BE2C (cell line): ENCODE results near the gene SLC18B1.

ENCODE experiments used
- DNase-seq: peaks from one replicate; pipeline ENCODE4 v3.0.0-alpha.2; 2020
- H3K27me3 ChIP-seq: fragments of 250-450 bp; sonication (Bioruptor Pico); 2 replicates; pipeline ENCODE4 v1.5.1; 2020; ENCODE audit warnings: mild to moderate bottlenecking
- H3K36me3 ChIP-seq: fragments of 250-450 bp; sonication (Bioruptor Pico); 2 replicates; pipeline ENCODE4 v1.5.1; 2020; ENCODE audit warnings: mild to moderate bottlenecking
- H3K4me1 ChIP-seq: fragments of 250-450 bp; sonication (Bioruptor Pico); 2 replicates; pipeline ENCODE4 v1.5.1; 2020
- H3K4me3 ChIP-seq: 2 replicates; pipeline ENCODE4 v1.5.1; 2011; ENCODE audit warnings: low read depth, low read length
- H3K9me3 ChIP-seq: fragments of 250-450 bp; sonication (Bioruptor Pico); 2 replicates; pipeline ENCODE4 v1.5.1; 2020
- TF ChIP-seq, protein P1 (sequence below): IDR thresholded peaks from 2 replicates; pipeline ENCODE4 v1.5.1; 2012; ENCODE audit warnings: mild to moderate bottlenecking, low read depth, low read length

The SLC18B1 gene

DNA sequence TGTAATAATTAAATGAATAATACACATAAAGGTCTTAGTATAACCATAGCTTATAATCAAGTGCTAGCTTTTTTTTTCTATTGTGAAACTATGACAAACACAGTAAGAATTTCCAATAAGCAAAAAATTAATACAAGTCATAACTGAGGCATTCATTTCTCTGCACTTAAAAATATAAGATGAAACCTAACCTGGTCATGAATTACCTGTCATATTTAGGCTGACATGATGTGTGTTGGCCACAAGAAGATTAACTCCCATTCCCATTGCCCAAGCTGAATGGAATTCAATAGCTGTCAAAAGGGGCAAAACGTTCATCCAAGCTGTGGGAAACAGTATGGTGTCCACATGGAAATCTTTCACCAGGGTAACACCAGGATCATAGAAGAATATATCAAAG lies 46.2 kb downstream of the SLC18B1 start:
- Histone ChIP-seq H3K4me1 (no peaks in the 10 kb centered on the region), H3K36me3 (no peaks in the 10 kb centered on the region), H3K27me3 (peaks cover 30% of the 10 kb centered on the region), H3K4me3 (no peak overlapping the region), H3K9me3 (no peaks in the 10 kb centered on the region)
- TF ChIP-seq, protein P1, sequence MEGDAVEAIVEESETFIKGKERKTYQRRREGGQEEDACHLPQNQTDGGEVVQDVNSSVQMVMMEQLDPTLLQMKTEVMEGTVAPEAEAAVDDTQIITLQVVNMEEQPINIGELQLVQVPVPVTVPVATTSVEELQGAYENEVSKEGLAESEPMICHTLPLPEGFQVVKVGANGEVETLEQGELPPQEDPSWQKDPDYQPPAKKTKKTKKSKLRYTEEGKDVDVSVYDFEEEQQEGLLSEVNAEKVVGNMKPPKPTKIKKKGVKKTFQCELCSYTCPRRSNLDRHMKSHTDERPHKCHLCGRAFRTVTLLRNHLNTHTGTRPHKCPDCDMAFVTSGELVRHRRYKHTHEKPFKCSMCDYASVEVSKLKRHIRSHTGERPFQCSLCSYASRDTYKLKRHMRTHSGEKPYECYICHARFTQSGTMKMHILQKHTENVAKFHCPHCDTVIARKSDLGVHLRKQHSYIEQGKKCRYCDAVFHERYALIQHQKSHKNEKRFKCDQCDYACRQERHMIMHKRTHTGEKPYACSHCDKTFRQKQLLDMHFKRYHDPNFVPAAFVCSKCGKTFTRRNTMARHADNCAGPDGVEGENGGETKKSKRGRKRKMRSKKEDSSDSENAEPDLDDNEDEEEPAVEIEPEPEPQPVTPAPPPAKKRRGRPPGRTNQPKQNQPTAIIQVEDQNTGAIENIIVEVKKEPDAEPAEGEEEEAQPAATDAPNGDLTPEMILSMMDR = no peak
- DNase-seq = no peak

DNA sequence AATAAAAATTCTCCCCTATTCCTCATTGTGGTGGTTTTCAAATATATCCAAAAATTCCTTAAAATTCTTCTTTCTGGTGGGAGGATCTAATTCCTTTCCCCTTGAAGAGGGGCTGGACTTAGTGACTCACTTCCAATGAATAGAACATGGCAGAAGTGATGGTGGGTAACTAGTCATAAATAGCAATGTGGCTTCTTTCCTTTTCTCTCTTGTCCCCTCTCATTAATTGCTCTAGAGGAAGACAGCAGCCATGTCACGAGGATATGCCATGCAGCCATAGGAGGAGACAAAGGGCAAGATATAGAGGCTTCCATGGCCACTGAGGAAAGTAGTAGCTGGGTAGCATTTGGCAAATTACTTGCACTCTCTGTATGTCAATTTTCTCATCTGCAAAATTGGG lies 46.6 kb downstream of the SLC18B1 start:
- Histone ChIP-seq H3K4me3 (no peak overlapping the region), H3K27me3 (peaks cover 30% of the 10 kb centered on the region), H3K9me3 (no peaks in the 10 kb centered on the region), H3K4me1 (no peaks in the 10 kb centered on the region), H3K36me3 (no peaks in the 10 kb centered on the region)
- no peak for DNase-seq
- TF ChIP-seq, protein P1 = no peak

DNA sequence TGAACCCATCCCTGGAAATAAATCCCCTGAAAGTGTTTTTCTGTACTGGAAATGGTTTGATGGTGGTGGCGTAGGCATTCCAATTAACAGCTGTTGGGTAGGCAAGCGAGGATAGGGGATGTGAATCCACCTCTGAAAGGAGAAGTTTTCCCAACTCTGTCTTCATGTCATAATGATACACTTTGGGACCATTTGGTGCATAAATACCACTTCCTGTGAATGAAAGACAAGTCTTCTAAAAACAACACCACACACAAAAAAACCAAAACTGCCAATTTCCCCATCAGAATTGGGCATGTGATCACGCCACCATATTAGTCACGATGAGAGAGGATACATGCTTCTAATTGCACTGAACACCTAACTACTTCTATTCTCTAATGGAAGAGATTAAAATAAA lies 47.1 kb downstream of the SLC18B1 start:
- Histone ChIP-seq H3K4me1 (no peaks in the 10 kb centered on the region), H3K27me3 (peaks cover 30% of the 10 kb centered on the region), H3K9me3 (no peaks in the 10 kb centered on the region), H3K36me3 (no peaks in the 10 kb centered on the region), H3K4me3 (no peak overlapping the region)
- TF ChIP-seq, protein P1 = no peak
- DNase-seq = no peak

DNA sequence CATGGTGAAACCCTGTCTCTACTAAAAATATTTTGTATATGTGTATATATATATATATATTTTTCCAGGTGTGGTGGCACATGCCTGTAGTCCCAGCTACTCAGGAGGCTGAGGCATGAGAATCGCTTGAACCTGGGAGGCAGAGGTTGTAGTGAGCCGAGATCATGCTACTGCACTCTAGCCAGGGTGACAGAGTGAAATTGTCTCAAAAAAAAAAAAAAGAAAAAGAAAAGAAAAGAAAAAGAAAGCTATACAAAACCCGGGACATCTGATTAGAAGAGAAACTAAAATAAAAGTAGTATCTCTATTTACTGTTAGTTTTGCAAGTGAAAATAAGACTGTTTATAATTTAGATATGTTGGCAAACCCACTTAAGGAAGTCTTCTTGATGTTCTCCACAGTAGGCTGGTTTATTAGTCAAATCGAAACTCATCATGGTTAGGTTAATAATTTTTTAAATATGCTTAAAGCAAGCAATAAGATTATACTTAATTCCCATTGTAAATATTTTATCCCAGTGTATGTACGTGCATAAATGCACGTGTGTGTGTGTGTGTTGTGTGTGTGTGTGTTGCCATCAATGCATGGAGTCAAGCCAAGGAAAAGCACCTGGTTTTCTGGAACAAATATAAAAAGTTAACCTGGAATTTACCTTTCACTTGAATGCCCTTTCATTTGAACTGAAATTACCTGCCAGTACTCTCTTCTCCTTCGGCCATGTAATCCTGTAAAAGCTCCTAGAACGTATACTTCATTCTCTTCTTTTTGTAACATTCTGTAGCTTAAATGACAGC lies 47.8 kb downstream of the SLC18B1 start:
- H3K27me3 ChIP-seq = peaks cover 28% of the 10 kb centered on the region
- TF ChIP-seq, protein P1 = no peak
- no peaks in the 10 kb centered on the region for H3K36me3 ChIP-seq
- H3K9me3 ChIP-seq = no peaks in the 10 kb centered on the region
- H3K4me3 ChIP-seq = no peak overlapping the region
- H3K4me1 ChIP-seq = no peaks in the 10 kb centered on the region
- DNase-seq = no peak

DNA sequence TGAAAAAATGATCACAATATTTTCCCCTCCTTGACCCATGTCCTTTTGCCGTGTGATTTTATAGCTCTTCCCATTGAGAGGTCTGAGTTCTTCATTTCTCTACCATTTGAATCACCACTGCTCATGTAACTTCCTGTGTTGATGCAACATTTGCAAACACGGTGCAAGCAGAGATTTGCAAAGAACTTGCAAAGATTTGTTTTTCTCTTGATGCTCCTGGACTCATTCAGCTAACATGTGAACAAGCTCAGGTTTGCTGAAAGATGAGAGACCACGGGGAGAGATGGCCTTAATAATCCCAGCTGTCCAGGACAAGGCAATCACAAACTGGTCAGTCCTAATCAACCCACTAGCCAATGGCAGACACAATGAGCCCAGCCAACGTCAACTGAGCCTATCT lies 49.3 kb downstream of the SLC18B1 start:
- Histone ChIP-seq H3K27me3 (peaks cover 18% of the 10 kb centered on the region), H3K36me3 (no peaks in the 10 kb centered on the region), H3K9me3 (no peaks in the 10 kb centered on the region), H3K4me1 (no peaks in the 10 kb centered on the region), H3K4me3 (no peak overlapping the region)
- DNase-seq = no peak
- TF ChIP-seq, protein P1 = no peak

DNA sequence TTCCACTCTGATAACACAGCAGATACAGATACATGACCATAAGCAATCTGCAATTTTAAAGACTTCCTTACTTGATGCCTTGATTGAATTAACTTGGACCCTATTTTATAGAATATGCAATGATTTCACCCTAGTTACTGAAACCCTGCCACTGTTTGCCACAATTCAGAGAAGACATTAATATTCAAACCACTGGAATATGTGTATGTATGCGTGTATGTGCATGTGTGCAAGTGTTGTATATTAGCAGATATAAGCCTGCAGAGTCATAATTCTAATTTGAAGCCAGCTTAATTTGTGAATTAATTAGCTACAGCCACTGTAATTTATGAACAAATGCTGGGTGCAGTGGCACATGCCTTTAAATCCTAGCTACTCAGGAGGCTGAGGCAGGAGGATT lies 50.0 kb downstream of the SLC18B1 start:
- H3K4me3 ChIP-seq = no peak overlapping the region
- no peaks in the 10 kb centered on the region for H3K36me3 ChIP-seq
- no peaks in the 10 kb centered on the region for H3K4me1 ChIP-seq
- no peaks in the 10 kb centered on the region for H3K9me3 ChIP-seq
- peaks cover 14% of the 10 kb centered on the region for H3K27me3 ChIP-seq
- TF ChIP-seq, protein P1 = no peak
- DNase-seq = no peak
